ENCODE measurements around the gene GPR83.

- TF ChIP-seq CTCF (IDR thresholded peaks at IDR 0.05 in 4 of 5, conservative IDR thresholded peaks at IDR 0.05 in 1 of 5) = no peak
- TF ChIP-seq POLR2A (IDR thresholded peaks at IDR 0.05) = no peak
Measured at GRCh38 chr11:94400457-94400838, 771 bp downstream of the GPR83 start.

Measured in gastrocnemius medialis (tissue), 4 donors.